Endothelial cell of hepatic sinusoid (primary cell): ENCODE data around the gene CNIH1.
"Not testable (repeated sequence)": the region's sequence is repeated elsewhere in the genome, so short reads cannot be mapped to it uniquely, and the experiment has no call there.

ENCODE experiments used
- in situ Hi-C: cut with HindIII; loops from 2 replicates; pipeline ENCODE4 v1.10.0; 2017; ENCODE audit warnings: low sequenced_read_pairs

CNIH1 gene

GRCh38 chr14:54392131-54392859 lies 48.9 kb downstream of the CNIH1 start:
- in situ Hi-C loops: no loop called here

GRCh38 chr14:54387328-54387727 lies 53.8 kb downstream of the CNIH1 start:
- in situ Hi-C loops: no loop called here

GRCh38 chr14:54385556-54385955 lies 55.6 kb downstream of the CNIH1 start:
- in situ Hi-C loops: no loop called here

GRCh38 chr14:54383835-54384234 lies 57.3 kb downstream of the CNIH1 start:
- in situ Hi-C loops: no loop called here

DNA sequence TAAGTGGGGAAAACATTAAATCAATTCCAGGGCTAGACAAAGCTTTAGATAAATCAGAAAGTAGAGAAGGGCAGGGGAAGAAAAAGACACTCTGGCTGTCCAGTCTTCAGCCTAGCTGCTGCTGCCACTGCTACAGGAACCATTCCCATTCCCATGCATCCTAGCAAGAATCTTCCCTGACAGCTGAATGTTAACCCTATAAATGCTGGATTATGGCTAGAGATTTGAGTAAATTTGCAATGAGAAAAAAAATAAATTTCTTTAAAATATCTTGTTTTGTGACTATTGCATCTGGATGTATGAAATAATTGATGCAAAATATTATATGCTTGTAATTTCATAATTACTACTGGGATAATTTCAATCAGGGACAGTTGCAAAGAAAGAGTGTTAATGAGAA lies 59.4 kb downstream of the CNIH1 start:
- in situ Hi-C loops: no loop called here

GRCh38 chr14:54380558-54380957 lies 60.6 kb downstream of the CNIH1 start:
- in situ Hi-C loops: not testable (repeated sequence)

GRCh38 chr14:54378893-54379292 lies 62.3 kb downstream of the CNIH1 start:
- in situ Hi-C loops: not testable (repeated sequence)

GRCh38 chr14:54377501-54377900 lies 63.7 kb downstream of the CNIH1 start:
- in situ Hi-C loops: no loop called here

DNA sequence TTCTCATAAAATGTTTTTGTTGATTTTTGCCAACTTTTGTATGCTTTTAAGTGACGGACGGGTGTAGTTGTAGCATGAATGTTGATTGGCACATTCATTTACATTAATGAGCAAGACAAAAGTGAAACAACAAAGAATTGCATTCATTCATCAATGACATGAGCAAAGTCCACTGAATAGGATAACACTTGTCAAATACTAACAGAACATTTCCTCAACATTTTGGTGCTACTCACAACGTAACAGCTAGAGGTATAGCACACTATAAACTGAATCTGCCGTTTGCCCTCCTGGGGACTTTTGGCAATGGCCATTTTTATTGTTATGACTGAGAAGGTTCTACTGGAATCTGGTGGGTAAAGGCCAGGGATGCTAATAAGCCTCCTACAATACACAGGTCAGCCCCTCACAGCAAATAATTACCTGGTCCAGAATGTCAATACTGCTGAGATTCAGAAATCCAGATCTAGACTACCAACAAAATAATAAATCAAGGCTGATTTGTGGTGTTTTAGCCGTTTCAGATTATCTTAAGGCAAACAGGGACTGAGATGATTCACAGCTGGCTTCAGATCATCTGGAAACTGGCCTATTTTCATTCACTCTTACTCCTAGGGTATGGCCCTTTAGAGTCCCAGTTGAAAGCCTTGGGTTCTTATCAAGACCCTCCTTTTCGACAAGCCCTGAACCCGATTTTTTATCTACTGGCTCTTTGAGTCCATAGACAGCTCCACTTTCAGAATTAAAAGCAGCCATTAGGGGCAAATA lies 66.9 kb downstream of the CNIH1 start:
- in situ Hi-C loops: no loop called here
